HEK293T (cell line): ENCODE results near the gene VPS45.

Source experiments
- ARNT ChIP-seq: fragments of 450-650 bp; IDR thresholded peaks from 2 replicates; pipeline ENCODE4 v1.6.1; 2017; ENCODE audit warnings: mild to moderate bottlenecking
- BHLHE40 ChIP-seq: fragments of 450-650 bp; IDR thresholded peaks from 2 replicates; pipeline ENCODE4 v1.6.1; 2016; ENCODE audit warnings: mild to moderate bottlenecking, moderate library complexity, borderline replicate concordance
- CTBP1 ChIP-seq: fragments of 450-650 bp; IDR thresholded peaks from 2 replicates; pipeline ENCODE4 v1.6.1; 2016; ENCODE audit warnings: borderline replicate concordance
- ELF4 ChIP-seq: fragments of 450-650 bp; IDR thresholded peaks from 2 replicates; pipeline ENCODE4 v1.6.1; 2017; ENCODE audit warnings: antibody characterized with exemption
- HDGF ChIP-seq: fragments of 450-650 bp; IDR thresholded peaks from 2 replicates; pipeline ENCODE4 v1.6.1; 2017; ENCODE audit warnings: antibody characterized with exemption, borderline replicate concordance
- LEF1 ChIP-seq: fragments of 450-650 bp; IDR thresholded peaks from 2 replicates; pipeline ENCODE4 v1.6.1; 2017; ENCODE audit warnings: mild to moderate bottlenecking, borderline replicate concordance
- NFRKB ChIP-seq: fragments of 450-650 bp; IDR thresholded peaks from 2 replicates; pipeline ENCODE4 v1.6.1; 2016; ENCODE audit warnings: mild to moderate bottlenecking, moderate library complexity
- SP1 ChIP-seq: fragments of 450-650 bp; IDR thresholded peaks from 2 replicates; pipeline ENCODE4 v1.6.1; 2017
- SUZ12 ChIP-seq: fragments of 450-650 bp; IDR thresholded peaks from 2 replicates; pipeline ENCODE4 v1.6.1; 2016; ENCODE audit warnings: mild to moderate bottlenecking
- TARDBP ChIP-seq: fragments of 450-650 bp; IDR thresholded peaks from 2 replicates; pipeline ENCODE4 v1.6.1; 2016

DNA sequence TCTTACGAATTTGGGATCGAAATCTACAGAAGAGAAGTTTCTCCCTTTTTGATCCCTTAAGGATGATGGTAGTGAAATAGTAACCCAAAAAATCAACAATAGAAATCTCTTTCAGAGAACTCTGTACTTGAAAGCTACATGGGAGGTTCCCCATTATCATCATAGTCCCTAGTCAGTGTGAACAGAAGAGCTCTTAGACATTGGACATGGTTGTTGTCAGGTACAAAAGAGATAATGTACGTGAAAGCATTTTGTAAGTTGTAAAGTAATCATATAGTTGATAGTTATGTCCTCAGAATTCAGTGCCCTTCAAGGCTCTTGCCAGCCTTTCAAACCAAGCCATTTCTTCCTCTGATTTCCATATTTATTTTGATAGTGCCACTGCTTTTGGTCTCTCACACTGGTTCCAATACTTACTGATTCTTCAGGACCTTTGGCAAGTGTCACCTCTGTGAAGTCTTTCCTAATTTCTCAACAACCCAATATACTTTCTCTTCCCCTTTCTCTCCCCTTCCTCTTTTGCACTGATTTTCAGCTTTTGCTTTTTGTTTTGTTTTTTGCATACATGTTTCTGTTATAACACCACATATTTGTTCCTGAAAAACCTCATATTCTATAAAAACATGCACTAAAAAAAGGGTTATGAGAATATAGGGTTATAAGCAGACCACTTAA, 22.4 kb downstream of the VPS45 start:
- TF ChIP-seq CTBP1 (no peak), ELF4 (no peak), HDGF (no peak), TARDBP (no peak), NFRKB (no peak), LEF1 (no peak), SP1 (no peak), BHLHE40 (no peak), ARNT (no peak), SUZ12 (no peak)
